ENCODE data around the gene TMEM203. TPM values are rescaled to one million over a fixed set of nuclear protein-coding genes. Genes with fewer than 3 reads are reported as not detected.

Gene TMEM203
- total RNA-seq, 1 experiment from 2014 or later: 50.6 TPM

GRCh38 chr9:137185921-137186320, 19.5 kb downstream of the TMEM203 start:
- H3K36me3 Mint-ChIP-seq: peaks cover 9% of the 10 kb centered on the region
- TF ChIP-seq E2F1 (CRISPR knock-in tag; IDR thresholded peaks at IDR 0.05) (no peak), E2F5 (CRISPR knock-in tag; IDR thresholded peaks at IDR 0.05) (no peak), FOXJ3 (CRISPR knock-in tag; IDR thresholded peaks at IDR 0.05; ENCODE audit: borderline replicate concordance) (no peak), IRF1 (CRISPR knock-in tag; IDR thresholded peaks at IDR 0.05) (no peak), TP53 (CRISPR knock-in tag; IDR thresholded peaks at IDR 0.05) (no peak), ZNF396 (CRISPR knock-in tag; IDR thresholded peaks at IDR 0.05; ENCODE audit: borderline replicate concordance) (no peak), ATF6 (CRISPR knock-in tag; IDR thresholded peaks at IDR 0.05) (no peak), E2F4 (CRISPR knock-in tag; IDR thresholded peaks at IDR 0.05; ENCODE audit: borderline replicate concordance, low read depth) (no peak), NFE2L1 (CRISPR knock-in tag; IDR thresholded peaks at IDR 0.05) (no peak), CREB1 (CRISPR knock-in tag; IDR thresholded peaks at IDR 0.05) (no peak), GRHL2 (CRISPR knock-in tag; IDR thresholded peaks at IDR 0.05; ENCODE audit: insufficient replicate concordance, severe bottlenecking) (no peak)
- no peaks in the 10 kb centered on the region for H3K9me3 Mint-ChIP-seq
- DNase-seq (ENCODE audit: low spot score): no peak
- ATAC-seq: no peak
- H3K27ac Mint-ChIP-seq: no peak overlapping the region
- H3K4me3 Mint-ChIP-seq: no peak overlapping the region
- ChIA-PET CTCF (no interaction called here), POLR2A (no interaction called here)
- H3K27me3 Mint-ChIP-seq (ENCODE audit: low read depth): no peaks in the 10 kb centered on the region; the same call in 1 of the 2 replicates
- H3K4me1 Mint-ChIP-seq: peaks cover 20% of the 10 kb centered on the region

- Mint-ChIP-seq H3K9me3 (no peaks in the 10 kb centered on the region), H3K4me1 (peaks cover 20% of the 10 kb centered on the region), H3K27me3 (ENCODE audit: low read depth) (no peaks in the 10 kb centered on the region; the same call in 1 of the 2 replicates), H3K27ac (no peak overlapping the region), H3K4me3 (no peak overlapping the region), H3K36me3 (peaks cover 9% of the 10 kb centered on the region)
- ATAC-seq (no peak), DNase-seq (ENCODE audit: low spot score) (no peak)
- ChIA-PET POLR2A (no interaction called here), CTCF (no interaction called here)
- TF ChIP-seq IRF1 (CRISPR knock-in tag; IDR thresholded peaks at IDR 0.05): no peak
- TF ChIP-seq TEAD1 (CRISPR knock-in tag; IDR thresholded peaks at IDR 0.05): no peak
- TF ChIP-seq MYBL2 (CRISPR knock-in tag; IDR thresholded peaks at IDR 0.05): no peak
- TF ChIP-seq E2F5 (CRISPR knock-in tag; IDR thresholded peaks at IDR 0.05): no peak
- no peak for TF ChIP-seq PRDM15 (CRISPR knock-in tag; IDR thresholded peaks at IDR 0.05)
- no peak for TF ChIP-seq NFATC4 (CRISPR knock-in tag; IDR thresholded peaks at IDR 0.05)
- no peak for TF ChIP-seq USF1 (CRISPR knock-in tag; IDR thresholded peaks at IDR 0.05)
- TF ChIP-seq RORB (CRISPR knock-in tag; IDR thresholded peaks at IDR 0.05): no peak
- no peak for TF ChIP-seq NFYB (CRISPR knock-in tag; conservative IDR thresholded peaks at IDR 0.05; ENCODE audit: low read depth)
- no peak for TF ChIP-seq ZNF317 (CRISPR knock-in tag; IDR thresholded peaks at IDR 0.05; ENCODE audit: borderline replicate concordance, low read depth)
- TF ChIP-seq GRHL2 (CRISPR knock-in tag; IDR thresholded peaks at IDR 0.05; ENCODE audit: insufficient replicate concordance, severe bottlenecking): no peak
- TF ChIP-seq PREB (CRISPR knock-in tag; IDR thresholded peaks at IDR 0.05; ENCODE audit: borderline replicate concordance): no peak
Measured at GRCh38 chr9:137184881-137185660, 20.4 kb downstream of the TMEM203 start.

Measured in WTC11 (cell line).